Natural killer cell (primary cell): ENCODE results near the gene ACKR3. TPM values are rescaled to one million over a fixed set of nuclear protein-coding genes. Genes with fewer than 3 reads are reported as not detected.

ENCODE experiments used
- ATAC-seq, 3 donors: fragments of 150-1000 bp in 2 of 3; fragments of 200-7000 bp in 1 of 3; cut with Tn5 transposase; 1 replicate in 1 of 3; 2 replicates in 2 of 3; pipeline ENCODE4 v1.10.0; 2021; ENCODE audit warnings: mild to moderate bottlenecking in 2 of 3, moderate library complexity in 2 of 3
- DNase-seq, 2 donors: peaks; one replicate each; pipeline versions ENCODE4 v3.0.0 to v3.0.0-alpha.2; 2013 to 2021; ENCODE audit warnings: mixed read lengths in 1 of 2
- H3K27ac ChIP-seq: one replicate; pipeline ENCODE4 v1.5.1; 2013; ENCODE audit warnings: mild to moderate bottlenecking, low read length
- H3K27me3 ChIP-seq: one replicate; pipeline ENCODE4 v1.6.1; 2013; ENCODE audit warnings: low read length; ENCODE audit not compliant: control insufficient read depth, insufficient read depth
- H3K36me3 ChIP-seq: one replicate; pipeline ENCODE4 v1.6.1; 2013; ENCODE audit warnings: low read length; ENCODE audit not compliant: control insufficient read depth, insufficient read depth
- H3K4me1 ChIP-seq: one replicate; pipeline ENCODE4 v1.6.1; 2013; ENCODE audit warnings: low read length; ENCODE audit not compliant: control insufficient read depth, insufficient read depth
- H3K4me3 ChIP-seq: one replicate; pipeline ENCODE4 v1.5.1; 2013; ENCODE audit warnings: low read length
- H3K9me3 ChIP-seq: one replicate; pipeline ENCODE4 v1.6.1; 2013; ENCODE audit warnings: low read length; ENCODE audit not compliant: control insufficient read depth, insufficient read depth
- H3K27ac Mint-ChIP-seq, 2 donors: one replicate each; pipeline ENCODE4 v1.8.0; 2022; ENCODE audit warnings: mild to moderate bottlenecking in 2 of 2, mixed read lengths in 2 of 2, moderate library complexity in 1 of 2
- H3K27me3 Mint-ChIP-seq, 2 donors: one replicate each; pipeline ENCODE4 v1.8.0; 2022; ENCODE audit warnings: low read depth in 2 of 2, mixed read lengths in 2 of 2
- H3K36me3 Mint-ChIP-seq: one replicate; pipeline ENCODE4 v1.8.0; 2022; ENCODE audit warnings: mixed read lengths
- H3K4me1 Mint-ChIP-seq, 2 donors: one replicate each; pipeline ENCODE4 v1.8.0; 2022; ENCODE audit warnings: mixed read lengths in 2 of 2
- H3K4me3 Mint-ChIP-seq: one replicate; pipeline ENCODE4 v1.8.0; 2022; ENCODE audit warnings: mild to moderate bottlenecking, moderate library complexity, mixed read lengths
- H3K9me3 Mint-ChIP-seq, 2 donors: one replicate each; pipeline ENCODE4 v1.8.0; 2022; ENCODE audit warnings: mixed read lengths in 2 of 2
- WGBS: methylation state at CpG from one replicate; pipeline ENCODE4 v1.1.7; 2013; ENCODE audit warnings: missing lambda C conversion rate; ENCODE audit not compliant: insufficient coverage; 5-methylcytosine and 5-hydroxymethylcytosine counted together
- intact Hi-C: fragments of 100-400 bp; cut with micrococcal nuclease; formaldehyde crosslinking; loops from one replicate; pipeline ENCODE4 v1.14.2; 2022
- total RNA-seq, 4 donors: library from RNA; stranded (reverse); fragments of 120-200 nt in 1 of 4; gene quantifications; one replicate each; pipeline versions ENCODE4 v1.2.3 to v1.2.4, GENCODE V29; 2013 to 2022
- TF ChIP-seq, protein P1 (sequence below): fragments of 200-600 bp; IDR thresholded peaks from one replicate; pipeline ENCODE4 v1.8.0; 2022; ENCODE audit warnings: antibody characterized with exemption

The ACKR3 gene
- total RNA-seq, 3 donors from 2014 or later (not counting 1 experiment from before 2014, with no cell fraction given), result 4.4 to 5.5 (median 4.6) TPM

DNA sequence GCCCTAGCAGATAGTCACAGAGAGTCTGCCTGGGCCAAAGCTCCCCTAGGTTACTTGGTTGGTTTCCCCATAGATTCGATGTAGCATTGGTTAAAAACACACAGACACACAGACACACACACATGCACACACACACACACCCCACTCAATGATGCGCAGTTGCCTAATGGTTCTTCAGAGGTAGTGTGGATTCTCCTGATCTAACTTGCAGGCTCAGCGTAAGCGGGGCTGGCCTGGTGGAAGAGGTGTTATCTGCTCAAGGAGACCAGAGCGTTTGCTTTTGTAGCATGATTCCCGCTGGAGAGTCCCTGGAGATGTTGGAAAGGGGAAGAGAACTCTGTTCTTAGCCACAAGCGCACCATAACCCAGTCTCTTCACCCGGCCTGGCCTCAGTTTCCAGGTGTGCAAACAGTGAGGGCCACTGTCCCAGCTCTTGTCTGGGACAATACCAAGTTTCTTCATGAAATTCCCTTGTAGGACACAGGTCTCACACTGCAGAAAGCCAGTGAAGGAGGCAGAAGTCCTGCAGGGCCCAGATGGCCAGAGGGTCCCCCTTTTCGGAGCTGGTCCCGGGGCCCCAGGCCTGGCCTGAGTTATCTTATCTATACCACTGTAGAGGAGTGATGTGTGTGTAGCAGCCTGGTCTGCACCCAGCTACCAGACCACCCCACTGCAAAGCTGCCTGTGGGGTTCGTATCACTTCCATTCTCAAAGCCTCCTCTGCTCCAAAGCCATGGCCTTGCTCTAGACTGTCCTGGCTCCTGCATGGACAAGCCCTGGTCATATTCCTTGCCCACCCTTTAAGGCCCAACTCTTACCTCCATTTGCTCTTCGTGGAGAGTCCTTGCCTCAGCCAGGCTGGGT is 3.7 kb downstream of the ACKR3 start:
- intact Hi-C loops, result no loop called here
- Histone ChIP-seq H3K36me3 (peaks cover 10% of the 10 kb centered on the region), H3K4me1 (peaks cover 18% of the 10 kb centered on the region), H3K4me3 (no peak overlapping the region), H3K27me3 (no peaks in the 10 kb centered on the region), H3K27ac (no peak overlapping the region), H3K9me3 (no peaks in the 10 kb centered on the region)
- 92% methylated on average over 10 of the region's 12 CpGs for WGBS
- ATAC-seq, result no peak
- no peak for DNase-seq
- no peaks in the 10 kb centered on the region for H3K27me3 Mint-ChIP-seq
- H3K9me3 Mint-ChIP-seq, result no peaks in the 10 kb centered on the region
- H3K36me3 Mint-ChIP-seq, result no peaks in the 10 kb centered on the region
- no peak overlapping the region for H3K27ac Mint-ChIP-seq
- TF ChIP-seq, protein P1, sequence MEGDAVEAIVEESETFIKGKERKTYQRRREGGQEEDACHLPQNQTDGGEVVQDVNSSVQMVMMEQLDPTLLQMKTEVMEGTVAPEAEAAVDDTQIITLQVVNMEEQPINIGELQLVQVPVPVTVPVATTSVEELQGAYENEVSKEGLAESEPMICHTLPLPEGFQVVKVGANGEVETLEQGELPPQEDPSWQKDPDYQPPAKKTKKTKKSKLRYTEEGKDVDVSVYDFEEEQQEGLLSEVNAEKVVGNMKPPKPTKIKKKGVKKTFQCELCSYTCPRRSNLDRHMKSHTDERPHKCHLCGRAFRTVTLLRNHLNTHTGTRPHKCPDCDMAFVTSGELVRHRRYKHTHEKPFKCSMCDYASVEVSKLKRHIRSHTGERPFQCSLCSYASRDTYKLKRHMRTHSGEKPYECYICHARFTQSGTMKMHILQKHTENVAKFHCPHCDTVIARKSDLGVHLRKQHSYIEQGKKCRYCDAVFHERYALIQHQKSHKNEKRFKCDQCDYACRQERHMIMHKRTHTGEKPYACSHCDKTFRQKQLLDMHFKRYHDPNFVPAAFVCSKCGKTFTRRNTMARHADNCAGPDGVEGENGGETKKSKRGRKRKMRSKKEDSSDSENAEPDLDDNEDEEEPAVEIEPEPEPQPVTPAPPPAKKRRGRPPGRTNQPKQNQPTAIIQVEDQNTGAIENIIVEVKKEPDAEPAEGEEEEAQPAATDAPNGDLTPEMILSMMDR, result no peak
- H3K4me3 Mint-ChIP-seq, result no peak overlapping the region
- peaks cover 39 to 47% of the 10 kb centered on the region in 2 donors for H3K4me1 Mint-ChIP-seq

- TF ChIP-seq, protein P1, result no peak
Measured at GRCh38 chr2:236574000-236574399, 4.4 kb downstream of the ACKR3 start.

GRCh38 chr2:236574424-236575145 is 5.0 kb downstream of the ACKR3 start:
- Histone ChIP-seq H3K36me3 (peaks cover 12% of the 10 kb centered on the region), H3K9me3 (no peaks in the 10 kb centered on the region), H3K27ac (no peak overlapping the region), H3K4me3 (no peak overlapping the region), H3K27me3 (no peaks in the 10 kb centered on the region), H3K4me1 (peaks cover 6% of the 10 kb centered on the region)
- intact Hi-C loops, result no loop called here
- TF ChIP-seq, protein P1, result no peak
- DNase-seq, result no peak
- no peaks in the 10 kb centered on the region for H3K27me3 Mint-ChIP-seq
- no peaks in the 10 kb centered on the region for H3K9me3 Mint-ChIP-seq
- H3K4me3 Mint-ChIP-seq, result no peak overlapping the region
- no peak for ATAC-seq
- no peak overlapping the region for H3K27ac Mint-ChIP-seq
- whole genome bisulfite sequencing, result 90% methylated on average over 18 of the region's 18 CpGs
- H3K4me1 Mint-ChIP-seq, result peaks cover 26 to 43% of the 10 kb centered on the region in 2 donors
- no peaks in the 10 kb centered on the region for H3K36me3 Mint-ChIP-seq

More at GRCh38 chr2:236574000-236574399, 4.4 kb downstream of the ACKR3 start:
- peaks cover 10% of the 10 kb centered on the region for H3K36me3 ChIP-seq
- intact Hi-C loops, result no loop called here
- WGBS, result 92% methylated on average over 14 of the region's 14 CpGs
- ATAC-seq, result no peak
- H3K27ac ChIP-seq, result no peak overlapping the region
- peaks cover 11% of the 10 kb centered on the region for H3K4me1 ChIP-seq
- H3K27me3 Mint-ChIP-seq, result no peaks in the 10 kb centered on the region
- H3K27me3 ChIP-seq, result no peaks in the 10 kb centered on the region
- no peak overlapping the region for H3K4me3 ChIP-seq
- no peak overlapping the region for H3K27ac Mint-ChIP-seq
- H3K9me3 ChIP-seq, result no peaks in the 10 kb centered on the region
- peaks cover 32 to 45% of the 10 kb centered on the region in 2 donors for H3K4me1 Mint-ChIP-seq
- no peaks in the 10 kb centered on the region for H3K9me3 Mint-ChIP-seq
- no peak overlapping the region for H3K4me3 Mint-ChIP-seq
- no peaks in the 10 kb centered on the region for H3K36me3 Mint-ChIP-seq
- no peak for DNase-seq
